A549 treated with Mapracorat at 1 μM for 4 hours (cell line): ENCODE measurements around the gene FBXO21. TPM values are rescaled to one million over a fixed set of nuclear protein-coding genes. Genes with fewer than 3 reads are reported as not detected.

Experiments used
- total RNA-seq: library from RNA; stranded (reverse); fragments of 200-300 nt; extraction: Qiagen RNA extraction; gene quantifications from 5 replicates; pipeline ENCODE4 v1.2.3, GENCODE V29; 2022

The FBXO21 gene, protein sequence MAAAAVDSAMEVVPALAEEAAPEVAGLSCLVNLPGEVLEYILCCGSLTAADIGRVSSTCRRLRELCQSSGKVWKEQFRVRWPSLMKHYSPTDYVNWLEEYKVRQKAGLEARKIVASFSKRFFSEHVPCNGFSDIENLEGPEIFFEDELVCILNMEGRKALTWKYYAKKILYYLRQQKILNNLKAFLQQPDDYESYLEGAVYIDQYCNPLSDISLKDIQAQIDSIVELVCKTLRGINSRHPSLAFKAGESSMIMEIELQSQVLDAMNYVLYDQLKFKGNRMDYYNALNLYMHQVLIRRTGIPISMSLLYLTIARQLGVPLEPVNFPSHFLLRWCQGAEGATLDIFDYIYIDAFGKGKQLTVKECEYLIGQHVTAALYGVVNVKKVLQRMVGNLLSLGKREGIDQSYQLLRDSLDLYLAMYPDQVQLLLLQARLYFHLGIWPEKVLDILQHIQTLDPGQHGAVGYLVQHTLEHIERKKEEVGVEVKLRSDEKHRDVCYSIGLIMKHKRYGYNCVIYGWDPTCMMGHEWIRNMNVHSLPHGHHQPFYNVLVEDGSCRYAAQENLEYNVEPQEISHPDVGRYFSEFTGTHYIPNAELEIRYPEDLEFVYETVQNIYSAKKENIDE
- 26.7 to 39.7 TPM (median 30.8 TPM) in 5 replicates for total RNA-seq

DNA sequence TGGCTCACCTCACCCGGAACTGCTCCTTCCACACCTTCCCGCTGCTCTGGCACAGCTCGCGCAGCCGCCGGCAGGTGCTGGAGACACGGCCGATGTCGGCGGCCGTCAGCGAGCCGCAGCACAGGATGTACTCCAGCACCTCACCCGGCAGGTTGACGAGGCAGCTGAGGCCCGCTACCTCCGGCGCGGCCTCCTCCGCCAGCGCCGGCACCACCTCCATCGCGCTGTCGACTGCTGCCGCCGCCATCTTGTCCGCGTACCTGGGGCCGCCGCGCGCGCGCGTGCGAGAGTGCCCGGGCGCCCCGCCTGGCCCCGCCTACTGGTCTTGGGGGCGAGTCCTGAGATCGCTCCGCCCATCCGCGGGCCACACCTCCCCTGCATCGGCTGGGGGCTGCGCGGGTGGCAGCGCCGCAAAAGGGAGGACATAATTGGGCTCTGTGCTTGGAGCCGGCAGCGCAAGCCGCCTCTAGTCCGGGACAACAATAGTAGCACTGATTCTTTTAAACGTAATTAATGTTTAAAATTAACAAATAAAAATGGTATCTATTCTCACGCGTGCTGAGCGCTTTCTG, at the start of gene FBXO21:
TSS of gene FBXO21 (minus strand) at position 261 of the 572 bp plus-strand sequence. CDS start at position 247, 14 bp downstream.

Other genes starting within 250 kb of the FBXO21 start
- 107 to 149 TPM (median 137 TPM) in 5 replicates for gene TESC, start 91.1 kb downstream of the FBXO21 start, total RNA-seq
- 0.30 to 0.58 TPM (median 0.49 TPM) in 5 replicates for gene NOS1, start 171.2 kb upstream of the FBXO21 start, total RNA-seq